ENCODE data around the gene USF3.

Gene USF3, protein sequence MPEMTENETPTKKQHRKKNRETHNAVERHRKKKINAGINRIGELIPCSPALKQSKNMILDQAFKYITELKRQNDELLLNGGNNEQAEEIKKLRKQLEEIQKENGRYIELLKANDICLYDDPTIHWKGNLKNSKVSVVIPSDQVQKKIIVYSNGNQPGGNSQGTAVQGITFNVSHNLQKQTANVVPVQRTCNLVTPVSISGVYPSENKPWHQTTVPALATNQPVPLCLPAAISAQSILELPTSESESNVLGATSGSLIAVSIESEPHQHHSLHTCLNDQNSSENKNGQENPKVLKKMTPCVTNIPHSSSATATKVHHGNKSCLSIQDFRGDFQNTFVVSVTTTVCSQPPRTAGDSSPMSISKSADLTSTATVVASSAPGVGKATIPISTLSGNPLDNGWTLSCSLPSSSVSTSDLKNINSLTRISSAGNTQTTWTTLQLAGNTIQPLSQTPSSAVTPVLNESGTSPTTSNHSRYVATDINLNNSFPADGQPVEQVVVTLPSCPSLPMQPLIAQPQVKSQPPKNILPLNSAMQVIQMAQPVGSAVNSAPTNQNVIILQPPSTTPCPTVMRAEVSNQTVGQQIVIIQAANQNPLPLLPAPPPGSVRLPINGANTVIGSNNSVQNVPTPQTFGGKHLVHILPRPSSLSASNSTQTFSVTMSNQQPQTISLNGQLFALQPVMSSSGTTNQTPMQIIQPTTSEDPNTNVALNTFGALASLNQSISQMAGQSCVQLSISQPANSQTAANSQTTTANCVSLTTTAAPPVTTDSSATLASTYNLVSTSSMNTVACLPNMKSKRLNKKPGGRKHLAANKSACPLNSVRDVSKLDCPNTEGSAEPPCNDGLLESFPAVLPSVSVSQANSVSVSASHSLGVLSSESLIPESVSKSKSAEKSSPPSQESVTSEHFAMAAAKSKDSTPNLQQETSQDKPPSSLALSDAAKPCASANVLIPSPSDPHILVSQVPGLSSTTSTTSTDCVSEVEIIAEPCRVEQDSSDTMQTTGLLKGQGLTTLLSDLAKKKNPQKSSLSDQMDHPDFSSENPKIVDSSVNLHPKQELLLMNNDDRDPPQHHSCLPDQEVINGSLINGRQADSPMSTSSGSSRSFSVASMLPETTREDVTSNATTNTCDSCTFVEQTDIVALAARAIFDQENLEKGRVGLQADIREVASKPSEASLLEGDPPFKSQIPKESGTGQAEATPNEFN (N-terminal part only)

DNA sequence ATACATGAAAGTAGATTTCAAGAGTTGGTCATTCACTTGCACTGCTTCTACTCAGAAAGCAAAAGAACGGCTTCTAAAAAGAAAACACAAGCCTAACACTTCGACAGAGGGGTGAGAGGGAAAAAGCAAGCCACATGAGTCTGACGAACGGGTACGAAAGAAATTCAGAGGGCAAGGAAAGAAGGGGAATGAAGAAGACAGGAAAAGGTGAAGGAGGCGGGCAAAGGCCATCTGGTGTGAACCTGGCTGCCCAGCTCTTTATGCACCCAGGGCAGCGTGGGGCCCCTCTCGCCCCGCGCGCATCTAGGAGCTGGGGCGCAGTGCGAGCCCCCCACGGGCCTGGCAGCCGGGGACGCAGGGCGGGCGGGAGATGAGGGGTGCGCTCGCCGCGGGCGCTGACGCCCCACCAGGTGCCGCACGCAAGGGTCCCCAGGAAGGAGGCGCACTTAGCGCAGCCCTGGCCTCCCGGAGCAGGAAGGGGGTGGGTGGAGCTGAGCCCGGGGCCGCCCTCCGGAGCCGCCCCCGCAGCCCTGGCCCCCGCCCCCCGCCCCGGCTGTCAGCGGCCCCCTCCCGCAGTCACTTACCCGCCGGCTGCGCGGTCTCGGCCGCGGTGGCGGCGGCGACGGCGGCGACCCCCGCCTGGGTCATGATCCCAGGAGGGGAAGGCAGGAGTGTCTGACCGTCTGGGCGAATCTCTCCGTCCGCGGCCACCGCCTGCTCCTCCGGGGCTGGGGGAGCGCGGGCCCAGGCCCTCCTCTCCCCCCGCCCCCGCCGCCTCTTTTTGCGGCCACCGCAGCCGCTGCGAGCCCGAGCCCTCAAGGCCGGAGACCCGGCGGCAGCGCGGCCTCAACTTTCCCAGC, at the start of gene USF3:
Gene USF3 (minus strand): TSS at position 857 of the 860 bp plus-strand sequence. CDS start 21,764 bp downstream, outside the sequence.
- peak; percentile 66 to 72 for DNase-seq (ENCODE audit: extremely low read depth in 1 of 2, low read depth in 1 of 2)

DNA sequence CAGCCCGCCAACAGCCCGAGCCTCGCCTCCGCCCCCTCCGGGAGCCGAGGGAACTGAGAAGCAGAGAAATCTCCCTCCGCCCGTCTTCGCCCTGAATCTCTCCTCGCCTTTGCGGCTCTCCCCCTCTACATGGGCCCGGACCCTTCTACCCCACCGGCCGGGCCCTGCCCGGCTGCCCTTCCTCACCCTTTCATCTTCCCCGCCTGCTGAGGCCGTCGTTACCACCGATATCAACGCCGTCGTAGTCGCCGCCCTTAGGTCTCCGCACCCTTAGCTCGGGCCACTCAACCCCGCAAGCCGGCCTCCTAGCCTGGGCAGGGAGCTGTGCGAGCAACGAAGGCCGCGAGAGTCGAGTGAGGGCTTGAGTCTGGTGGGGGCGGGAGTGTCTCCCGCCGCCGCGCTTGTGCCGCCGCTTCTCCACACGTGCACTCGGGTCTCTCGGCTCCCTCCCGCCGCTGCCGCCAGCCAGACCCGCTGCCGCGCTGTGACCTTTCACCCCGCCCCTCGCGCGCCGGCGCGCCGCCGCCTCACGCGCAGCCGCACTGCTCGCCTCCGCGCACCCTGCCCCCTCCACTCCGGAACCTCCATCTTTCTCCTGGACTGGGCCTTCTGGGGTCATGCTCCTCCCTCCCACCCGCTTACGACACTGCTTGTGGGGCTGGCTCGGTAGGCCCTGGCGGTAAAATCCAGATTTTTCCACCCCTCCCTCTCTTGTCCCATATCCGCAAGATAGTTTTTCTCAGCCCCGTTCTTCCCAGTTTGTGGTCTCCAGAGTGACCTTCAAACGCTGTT, 49.5 kb upstream of the USF3 start, which contains the start of gene NAA50:
Gene NAA50 (minus strand): TSS at position 494 of the 792 bp plus-strand sequence. CDS start 300 bp downstream, at position 194.
- peak; percentile 88 for DNase-seq (ENCODE audit: extremely low read depth in 1 of 2, low read depth in 1 of 2)

DNA sequence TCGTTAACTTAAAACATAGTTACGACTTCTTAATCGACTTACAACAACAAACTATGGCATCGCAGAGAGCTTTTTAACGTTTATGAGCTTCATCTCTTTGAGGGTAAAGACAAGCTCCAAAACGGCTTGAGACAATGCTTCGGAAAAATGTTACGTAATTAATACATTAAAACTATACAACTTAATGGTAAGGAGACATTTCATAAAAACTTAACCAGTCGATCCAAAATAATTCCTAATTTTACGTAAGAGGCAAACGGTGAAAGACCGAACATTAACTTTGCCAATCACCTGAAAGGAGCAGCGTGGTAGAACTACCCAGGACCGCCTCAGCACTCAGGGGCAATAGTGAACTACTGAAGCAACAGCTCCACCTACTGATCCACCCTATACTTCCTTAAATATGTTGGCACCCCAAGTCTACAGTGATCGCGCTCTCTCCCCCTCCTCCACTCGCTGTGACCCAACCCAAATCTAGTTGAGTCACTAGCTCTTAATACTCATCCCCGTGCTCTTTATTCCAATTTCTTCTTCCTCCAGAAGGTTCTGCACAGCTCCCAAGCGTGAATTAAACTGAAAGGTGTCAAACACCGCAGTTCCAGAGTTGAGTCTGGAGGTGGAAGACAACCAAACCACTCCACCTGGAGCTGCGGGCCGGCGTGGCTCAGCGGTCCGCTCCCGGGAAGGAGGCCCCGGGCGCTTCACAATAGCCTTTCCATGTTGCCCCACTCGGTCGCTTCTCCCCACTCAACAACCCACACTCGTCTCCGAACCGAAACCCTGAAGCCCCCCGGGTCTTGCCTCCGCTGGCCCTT, 48.7 kb upstream of the USF3 start:
- peak; percentile 30 to 69 for DNase-seq (ENCODE audit: extremely low read depth in 1 of 2, low read depth in 1 of 2)

DNA sequence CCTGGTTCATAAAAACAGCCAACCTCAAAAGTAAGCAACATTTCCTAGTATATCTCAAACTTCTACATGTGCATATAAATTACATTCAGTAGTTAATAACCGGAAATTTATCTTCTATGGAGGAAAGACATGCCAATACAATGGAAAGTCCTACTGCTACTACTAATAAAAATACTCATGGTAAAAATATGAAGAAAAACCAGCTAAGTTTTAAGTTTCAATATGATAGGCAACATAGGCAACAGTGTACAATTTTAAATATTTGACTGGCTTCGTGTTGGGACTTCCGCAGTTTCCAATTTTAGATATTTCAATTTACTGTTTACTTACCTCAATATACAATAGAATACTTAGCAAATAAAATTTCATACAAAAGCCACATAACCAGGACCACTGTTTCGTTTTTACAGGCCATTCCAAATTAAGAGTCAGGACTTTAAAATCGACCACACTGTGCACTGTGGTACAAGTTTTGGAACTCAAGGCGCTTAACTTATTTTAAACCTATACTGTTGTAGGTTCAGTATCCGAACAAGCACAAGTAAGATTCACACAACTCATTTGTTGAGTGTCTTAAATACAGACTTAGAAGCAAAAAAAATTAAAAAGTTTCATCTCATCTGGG, 46.7 kb upstream of the USF3 start:
- no peak for DNase-seq (ENCODE audit: extremely low read depth in 1 of 2, low read depth in 1 of 2)

DNA sequence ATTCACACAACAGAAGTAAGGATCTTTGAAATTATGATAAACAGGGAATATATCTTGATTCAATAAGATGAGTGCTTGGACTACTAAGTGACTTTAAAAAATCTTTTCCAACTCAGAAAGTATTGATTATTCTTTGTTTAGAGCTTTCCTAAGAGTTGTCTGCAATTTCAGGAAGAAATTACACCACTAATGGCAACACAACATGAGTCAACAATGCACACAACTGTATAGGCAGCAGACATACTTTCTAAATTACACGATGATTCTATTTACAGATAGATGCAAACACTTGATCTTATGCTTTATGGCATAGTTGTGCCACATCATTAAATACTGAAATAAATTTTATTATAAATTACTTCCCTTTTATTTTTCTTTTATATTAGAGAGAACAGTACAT, 45.2 kb upstream of the USF3 start:
- DNase-seq (ENCODE audit: extremely low read depth in 1 of 2, low read depth in 1 of 2): no peak

DNA sequence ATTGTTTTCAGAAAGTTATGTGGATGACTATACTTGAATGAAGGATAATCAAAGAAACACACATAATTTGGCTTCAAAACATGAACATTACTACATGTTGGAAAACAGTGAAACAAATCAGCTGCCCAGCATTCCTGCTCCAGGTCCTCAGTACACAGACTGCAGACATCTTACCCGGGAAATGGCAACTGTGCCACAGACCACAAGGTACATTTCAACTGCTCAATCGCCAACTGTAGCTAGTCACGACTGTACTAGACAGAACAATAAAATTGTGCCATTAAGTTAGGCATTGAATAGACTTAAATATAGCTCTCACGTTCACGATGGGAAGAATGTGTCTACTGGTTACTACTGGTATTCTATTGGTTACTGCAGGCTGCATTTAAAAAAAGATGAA, 44.6 kb upstream of the USF3 start:
- no peak for DNase-seq (ENCODE audit: extremely low read depth in 1 of 2, low read depth in 1 of 2)

DNA sequence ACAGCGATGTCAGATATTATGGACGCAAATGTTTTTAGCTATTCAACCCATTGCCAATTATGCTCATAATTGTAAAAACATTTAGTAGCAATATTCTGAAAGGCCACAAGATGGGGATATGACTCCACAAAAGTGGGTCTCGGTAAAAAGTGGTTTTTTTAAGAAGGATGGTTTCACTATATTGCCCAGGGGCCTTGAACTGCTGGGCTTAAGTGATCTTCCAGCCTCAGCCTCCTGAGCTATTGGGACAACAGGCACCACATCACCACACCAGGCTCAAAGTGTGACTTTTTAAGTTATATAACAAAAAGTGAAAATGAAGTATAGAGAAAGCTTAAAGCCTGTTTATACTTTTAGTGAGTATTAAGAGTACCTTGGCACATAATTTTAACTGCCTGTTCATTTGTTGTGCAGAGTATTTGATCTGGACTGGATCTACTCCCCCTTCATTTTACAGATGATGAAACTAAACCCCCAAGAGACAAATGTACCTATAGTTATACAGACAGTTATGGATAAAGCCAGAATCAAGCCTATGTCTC, 40.2 kb upstream of the USF3 start:
- no peak for DNase-seq (ENCODE audit: extremely low read depth in 1 of 2, low read depth in 1 of 2)

DNA sequence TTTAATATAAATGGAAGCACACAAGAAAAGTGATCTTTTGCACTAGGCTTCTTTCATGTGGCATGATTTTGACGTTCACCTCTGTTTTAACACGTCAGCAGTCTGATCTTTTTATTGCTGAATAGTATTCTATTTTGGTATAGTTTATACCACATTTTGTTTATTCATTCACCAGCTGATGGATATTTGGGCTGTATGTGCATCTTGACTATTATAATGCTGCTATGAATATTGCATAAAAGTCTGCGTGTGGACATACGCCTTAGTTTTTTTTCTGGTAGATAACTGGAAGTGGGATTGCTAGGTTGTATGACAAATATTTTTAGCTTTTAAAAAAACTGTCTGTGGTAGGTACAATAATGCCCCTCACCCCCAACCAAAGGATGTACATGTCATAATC, 35.3 kb upstream of the USF3 start:
- no peak for DNase-seq (ENCODE audit: extremely low read depth in 1 of 2, low read depth in 1 of 2)

DNA sequence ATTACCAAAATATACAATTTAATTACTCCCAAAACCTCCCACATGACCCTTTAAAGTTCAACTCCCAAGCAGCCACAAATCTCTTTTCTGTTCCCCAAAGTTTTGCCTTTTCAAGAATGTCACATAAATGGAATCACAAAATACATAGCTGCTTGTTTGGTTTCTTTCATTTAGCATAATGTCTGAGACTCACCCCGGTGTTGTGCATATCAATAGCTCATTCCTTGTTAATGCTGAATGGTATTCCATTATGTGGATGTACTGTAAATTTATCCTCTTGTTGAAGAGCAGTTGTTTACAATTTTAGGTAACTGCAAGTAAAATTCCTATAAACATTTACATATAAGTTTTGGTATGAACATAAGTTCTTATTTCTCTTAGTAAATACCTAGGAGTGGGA, 34.1 kb upstream of the USF3 start:
- DNase-seq (ENCODE audit: extremely low read depth in 1 of 2, low read depth in 1 of 2): no peak

DNA sequence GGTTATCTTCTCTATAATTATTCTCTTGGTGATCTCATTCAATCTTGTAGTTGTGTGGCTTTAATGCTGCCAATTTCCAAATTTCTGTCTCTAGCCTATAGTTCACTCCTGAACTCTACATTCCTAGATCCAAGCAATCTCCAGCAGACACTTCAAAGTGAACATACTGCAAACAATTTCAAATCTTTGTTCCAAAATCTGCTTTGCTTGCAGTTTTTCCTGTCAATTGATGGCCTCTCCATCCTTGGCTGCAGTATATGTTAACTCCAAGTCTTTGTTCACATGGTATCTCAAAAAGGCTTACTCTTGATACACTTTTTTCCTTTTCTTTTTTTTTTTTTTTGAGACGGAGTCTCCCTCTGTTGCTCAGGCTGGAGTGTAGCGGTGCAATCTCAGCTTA, 32.2 kb upstream of the USF3 start:
- DNase-seq (ENCODE audit: extremely low read depth in 1 of 2, low read depth in 1 of 2): no peak

DNA sequence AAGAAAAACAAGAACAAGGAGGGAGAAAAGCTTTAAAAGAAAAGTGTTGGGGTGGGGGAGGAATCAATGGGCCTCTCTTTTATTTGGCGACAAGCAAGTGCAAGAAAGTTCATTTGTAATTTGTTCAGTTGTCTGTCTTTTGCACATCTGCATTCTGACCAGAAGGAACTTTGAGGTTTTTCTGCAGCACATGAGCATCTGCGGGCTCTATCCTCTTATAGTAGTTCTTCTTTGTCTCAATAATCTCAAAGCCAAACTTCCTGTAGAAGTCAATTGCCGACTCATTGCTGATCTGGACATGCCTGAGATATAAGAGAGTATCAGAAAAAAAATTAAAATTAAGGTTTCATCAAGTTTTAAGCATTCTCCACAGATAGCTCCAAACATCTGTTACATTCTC, 25.2 kb upstream of the USF3 start:
- no peak for DNase-seq (ENCODE audit: extremely low read depth in 1 of 2, low read depth in 1 of 2)

DNA sequence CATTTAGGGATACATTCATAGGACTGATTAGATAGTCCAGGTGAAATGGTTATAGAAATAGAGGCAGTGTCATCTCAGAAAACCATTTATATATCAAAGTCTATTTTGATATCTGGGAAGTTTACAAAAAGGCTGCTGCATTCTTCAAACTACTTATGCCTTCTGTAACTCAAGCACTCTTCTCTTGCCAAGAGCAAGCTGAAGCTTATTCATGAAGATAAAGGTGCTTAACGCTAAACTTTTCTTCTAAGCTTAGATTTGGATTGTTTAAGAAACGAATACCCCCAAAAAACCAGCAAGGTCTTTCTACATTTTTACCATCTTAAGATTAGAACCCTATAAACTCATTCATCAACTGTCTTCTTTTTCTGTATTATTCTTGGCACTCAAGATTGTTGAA, 23.3 kb upstream of the USF3 start:
- DNase-seq (ENCODE audit: extremely low read depth in 1 of 2, low read depth in 1 of 2): no peak

DNA sequence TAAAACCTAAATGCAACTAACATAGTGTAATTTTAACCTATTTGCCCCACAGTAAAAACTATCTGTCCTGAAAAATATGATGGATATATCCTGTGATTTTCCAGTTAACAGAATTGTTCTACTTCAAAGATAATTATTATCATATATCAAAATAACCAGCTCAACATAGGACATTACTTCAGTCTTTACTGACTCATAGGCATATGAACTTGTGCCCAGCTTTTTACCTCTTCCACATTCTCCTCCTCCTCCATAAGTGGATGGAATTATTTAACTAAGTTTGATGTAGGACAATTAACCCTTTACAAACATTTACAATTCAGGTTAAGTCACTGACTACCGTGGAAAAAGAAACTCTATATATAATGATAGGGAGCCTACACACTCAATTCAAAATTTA, 22.9 kb upstream of the USF3 start:
- DNase-seq (ENCODE audit: extremely low read depth in 1 of 2, low read depth in 1 of 2): no peak

DNA sequence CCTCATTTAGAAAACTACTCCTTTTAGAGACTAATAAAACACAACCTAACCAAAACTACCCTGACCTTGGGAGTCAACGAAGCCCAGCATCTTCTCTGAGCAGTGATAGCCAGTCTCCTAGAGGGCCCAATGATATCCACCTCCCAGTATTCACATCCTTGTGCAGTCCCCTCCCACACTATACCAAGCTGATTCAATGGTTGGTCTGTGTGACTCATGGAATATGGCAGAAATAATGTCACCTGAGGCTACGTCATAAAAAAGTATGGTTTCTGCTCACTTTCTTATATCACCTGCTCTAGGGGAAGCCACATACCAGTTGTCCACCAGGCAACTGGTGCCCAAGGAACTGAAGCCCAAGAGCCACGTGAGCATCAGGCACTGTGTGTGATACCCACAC, 21.4 kb upstream of the USF3 start:
- DNase-seq (ENCODE audit: extremely low read depth in 1 of 2, low read depth in 1 of 2): no peak

DNA sequence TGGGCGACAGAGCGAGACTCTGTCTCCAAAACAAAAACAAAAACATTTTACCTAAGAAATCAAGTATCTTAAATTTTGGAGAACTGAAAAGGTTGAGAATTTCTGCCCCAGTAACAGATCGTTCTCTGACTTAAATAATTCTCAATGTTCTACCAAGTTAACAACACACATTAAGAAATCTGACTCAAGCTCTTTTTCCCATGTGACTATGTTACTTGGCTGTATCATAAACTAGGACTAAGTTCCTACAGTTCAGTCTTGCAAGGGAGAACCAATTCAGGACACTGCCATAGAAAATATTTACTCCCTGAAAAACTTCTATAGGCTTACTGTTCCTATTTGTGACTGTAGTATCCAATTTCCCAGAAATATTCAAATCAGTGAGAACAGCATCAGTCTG, 20.9 kb upstream of the USF3 start:
- DNase-seq (ENCODE audit: extremely low read depth in 1 of 2, low read depth in 1 of 2): no peak

DNA sequence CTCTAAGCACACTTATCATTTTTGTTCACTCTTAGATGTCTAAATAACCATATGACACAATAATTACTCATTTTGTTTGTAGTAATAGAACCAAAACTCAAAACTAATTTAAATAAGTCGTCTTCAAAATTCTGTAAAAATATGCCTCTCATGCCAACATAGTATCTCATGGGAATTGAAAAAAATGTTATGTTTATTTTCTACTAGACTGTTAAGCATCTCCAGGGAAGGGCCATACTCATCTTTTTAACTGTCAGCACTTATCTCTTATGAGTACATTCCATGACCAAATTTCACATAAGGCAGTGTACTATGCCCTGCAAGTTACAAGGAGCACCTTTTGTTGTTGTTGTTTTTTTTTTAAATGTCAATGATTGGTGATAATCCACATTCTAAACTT, 18.3 kb upstream of the USF3 start:
- DNase-seq (ENCODE audit: extremely low read depth in 1 of 2, low read depth in 1 of 2): no peak

DNA sequence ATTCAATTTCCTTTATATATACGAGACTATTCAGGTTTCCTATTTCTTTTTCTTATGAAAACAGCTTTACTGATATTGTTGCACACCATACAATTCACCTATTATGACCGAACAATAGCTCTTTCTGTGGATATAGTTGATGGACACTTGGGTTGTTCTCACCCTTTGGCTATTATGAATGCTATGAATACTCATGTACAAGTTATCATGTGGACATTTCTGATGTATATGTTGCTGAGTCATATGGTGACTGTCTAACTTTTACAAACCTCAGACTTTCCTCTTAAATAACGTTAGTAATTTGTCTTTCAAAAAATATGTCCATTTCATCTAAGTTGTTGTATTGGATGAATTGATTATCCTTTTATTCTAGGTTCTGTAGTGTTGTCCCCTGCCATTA, 15.7 kb upstream of the USF3 start:
- no peak for DNase-seq (ENCODE audit: extremely low read depth in 1 of 2, low read depth in 1 of 2)

DNA sequence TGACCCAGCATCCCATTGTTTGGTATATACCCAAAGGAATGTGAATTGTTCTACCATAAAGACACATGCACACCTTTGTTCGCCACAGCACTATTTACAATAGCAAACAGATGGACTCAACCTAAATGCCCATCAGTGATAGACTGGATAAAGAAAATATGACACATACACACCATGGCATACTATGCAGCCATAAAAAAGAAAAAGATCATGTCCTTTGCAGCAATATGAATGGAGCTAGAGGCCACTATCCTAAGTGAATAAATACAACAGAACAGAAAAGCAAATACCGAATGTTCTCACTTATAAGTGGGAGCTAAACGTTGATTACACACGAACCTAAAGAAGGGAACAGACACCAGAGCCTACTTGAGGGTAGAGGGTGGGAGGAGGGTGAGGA, 11.4 kb upstream of the USF3 start:
- no peak for DNase-seq (ENCODE audit: extremely low read depth in 1 of 2, low read depth in 1 of 2)
